ENCODE results near the gene RHBDL3.
"Not testable (repeated sequence)": the region's sequence is repeated elsewhere in the genome, so short reads cannot be mapped to it uniquely, and the experiment has no call there.

RHBDL3 gene

GRCh38 chr17:32331243-32332040, 65.8 kb downstream of the RHBDL3 start:
- no peak for DNase-seq

- no peak for DNase-seq
Measured at GRCh38 chr17:32333187-32333586, 67.6 kb downstream of the RHBDL3 start.

- DNase-seq, result no peak
Measured at GRCh38 chr17:32335046-32335445, 69.4 kb downstream of the RHBDL3 start.

GRCh38 chr17:32335687-32336086, 70.1 kb downstream of the RHBDL3 start:
- no peak for DNase-seq

- peak; percentile 33 for DNase-seq
Measured at GRCh38 chr17:32341141-32341856, 75.7 kb downstream of the RHBDL3 start.

- peak; percentile 83 for DNase-seq
Measured at GRCh38 chr17:32341857-32342602, 76.4 kb downstream of the RHBDL3 start, which contains the start of gene C17orf75. Gene C17orf75 (minus strand): TSS chr17:32342173. CDS start chr17:32342139, 34 bp downstream.

- DNase-seq, result no peak
Measured at GRCh38 chr17:32342603-32343325, 77.1 kb downstream of the RHBDL3 start.

GRCh38 chr17:32345951-32346600, 80.4 kb downstream of the RHBDL3 start:
- no peak for DNase-seq

- DNase-seq, result no peak
Measured at GRCh38 chr17:32348483-32348800, 82.8 kb downstream of the RHBDL3 start.

- DNase-seq, result no peak
Measured at GRCh38 chr17:32349503-32349853, 83.8 kb downstream of the RHBDL3 start.

- DNase-seq, result peak; percentile 98
Measured at GRCh38 chr17:32349854-32350665, 84.4 kb downstream of the RHBDL3 start, which contains the start of gene ZNF207. Gene ZNF207 (plus strand): TSS chr17:32350157. CDS start chr17:32350286, 129 bp downstream.

- DNase-seq, result peak; percentile 42
Measured at GRCh38 chr17:32350666-32351418, 85.2 kb downstream of the RHBDL3 start.

GRCh38 chr17:32352734-32353133, 87.1 kb downstream of the RHBDL3 start:
- DNase-seq, result not testable (repeated sequence)

- no peak for DNase-seq
Measured at GRCh38 chr17:32355649-32356377, 90.2 kb downstream of the RHBDL3 start.

- DNase-seq, result no peak
Measured at GRCh38 chr17:32356378-32356743, 90.7 kb downstream of the RHBDL3 start.

- DNase-seq, result no peak
Measured at GRCh38 chr17:32356750-32357149, 91.1 kb downstream of the RHBDL3 start.

GRCh38 chr17:32357615-32358014, 92.0 kb downstream of the RHBDL3 start:
- DNase-seq, result no peak

GRCh38 chr17:32361270-32361669, 95.6 kb downstream of the RHBDL3 start:
- DNase-seq, result no peak

- no peak for DNase-seq
Measured at GRCh38 chr17:32370426-32370825, 104.8 kb downstream of the RHBDL3 start.

Data from DMS79 treated with DMSO at 0.1 percent for 48 hours (cell line).